Measurements from ENCODE around the gene AGAP2.

The AGAP2 gene

GRCh38 chr12:57766464-57767304 is 28.1 kb upstream of the AGAP2 start, which contains the start of gene CYP27B1:
TSS of gene CYP27B1 (minus strand) at chr12:57767078. CDS start at chr12:57767041, 37 bp downstream.
- DNase-seq, result no peak

GRCh38 chr12:57765698-57766463 is 27.3 kb upstream of the AGAP2 start:
- no peak for DNase-seq

- peak; percentile 59 for DNase-seq
Observed at GRCh38 chr12:57765003-57765697, 26.6 kb upstream of the AGAP2 start.

- peak; percentile 39 for DNase-seq
Observed at GRCh38 chr12:57764662-57765002, 26.1 kb upstream of the AGAP2 start.

GRCh38 chr12:57763881-57764661 is 25.5 kb upstream of the AGAP2 start:
- DNase-seq, result no peak

- no peak for DNase-seq
Observed at GRCh38 chr12:57762463-57762862, 23.9 kb upstream of the AGAP2 start.

- no peak for DNase-seq
Observed at GRCh38 chr12:57761391-57761998, 23.0 kb upstream of the AGAP2 start.

- no peak for DNase-seq
Observed at GRCh38 chr12:57760347-57760982, 21.9 kb upstream of the AGAP2 start.

- peak; percentile 40 for DNase-seq
Observed at GRCh38 chr12:57759360-57759980, 20.9 kb upstream of the AGAP2 start.

- no peak for DNase-seq
Observed at GRCh38 chr12:57758552-57759359, 20.2 kb upstream of the AGAP2 start.

GRCh38 chr12:57757771-57758170 is 19.2 kb upstream of the AGAP2 start:
- no peak for DNase-seq

- peak; percentile 65 for DNase-seq
Observed at GRCh38 chr12:57756406-57757341, 18.1 kb upstream of the AGAP2 start.

- DNase-seq, result peak; percentile 9
Observed at GRCh38 chr12:57755454-57756372, 17.2 kb upstream of the AGAP2 start.

- DNase-seq, result no peak
Observed at GRCh38 chr12:57755194-57755453, 16.6 kb upstream of the AGAP2 start.

- peak; percentile 84 for DNase-seq
Observed at GRCh38 chr12:57754411-57755193, 16.1 kb upstream of the AGAP2 start, which contains the start of gene MARCHF9. TSS of gene MARCHF9 (plus strand) at chr12:57755103. CDS start at chr12:57755529, 426 bp downstream.

GRCh38 chr12:57753756-57754337 is 15.3 kb upstream of the AGAP2 start:
- no peak for DNase-seq

GRCh38 chr12:57752668-57753000 is 14.1 kb upstream of the AGAP2 start:
- DNase-seq, result no peak

All from stimulated activated naive CD4-positive, alpha-beta T cell treated with Interleukin-2 at 50 U/mL for 16 hours (primary cell).